Measurements from ENCODE around the gene CYP39A1.

CYP39A1 gene
- long read RNA-seq, donor 1, partial matches to known transcripts: 17 of 18 reads
- long read RNA-seq, donor 1, other reads (novel, unspliced or antisense): 0 of 18 reads
- long read RNA-seq, donor 2, partial matches to known transcripts: 0 of 1 reads
- long read RNA-seq, donor 2, other reads (novel, unspliced or antisense): 0 of 1 reads
- long read RNA-seq, donor 3, partial matches to known transcripts: 0 of 1 reads
- long read RNA-seq, donor 3, other reads (novel, unspliced or antisense): 0 of 1 reads
- long read RNA-seq, donor 4: 0 reads
- long read RNA-seq, donor 5: 0 reads
- long read RNA-seq, donor 6, partial matches to known transcripts: 0 of 3 reads
- long read RNA-seq, donor 6, other reads (novel, unspliced or antisense): 0 of 3 reads
- long read RNA-seq, donor 7: 0 reads
- long read RNA-seq, donor 8, partial matches to known transcripts: 0 of 1 reads
- long read RNA-seq, donor 8, other reads (novel, unspliced or antisense): 0 of 1 reads

- peak; percentile 97 for DNase-seq
Observed at GRCh38 chr6:46652603-46653438, at the start of gene CYP39A1, which contains the start of gene SLC25A27. Gene CYP39A1, minus strand, starts transcription at chr6:46652818. Its CDS starts 236 bp downstream, at chr6:46652582. Gene SLC25A27, plus strand, starts transcription at chr6:46652975. Its CDS starts 218 bp downstream, at chr6:46653193.

- DNase-seq: no peak
Observed at GRCh38 chr6:46699970-46700369, 47.4 kb upstream of the CYP39A1 start.

GRCh38 chr6:46690911-46691451 lies 38.4 kb upstream of the CYP39A1 start:
- DNase-seq: no peak

GRCh38 chr6:46690141-46690755 lies 37.6 kb upstream of the CYP39A1 start:
- DNase-seq: no peak

- no peak for DNase-seq
Observed at GRCh38 chr6:46689657-46690056, 37.0 kb upstream of the CYP39A1 start.

GRCh38 chr6:46688966-46689335 lies 36.3 kb upstream of the CYP39A1 start:
- no peak for DNase-seq

- DNase-seq: no peak
Observed at GRCh38 chr6:46688117-46688965, 35.7 kb upstream of the CYP39A1 start.

GRCh38 chr6:46687619-46688097 lies 35.0 kb upstream of the CYP39A1 start, which contains the start of gene TDRD6:
Gene TDRD6, plus strand, starts transcription at chr6:46687885. Its CDS starts 244 bp downstream, at chr6:46688129.
- DNase-seq: no peak

GRCh38 chr6:46684771-46685170 lies 32.2 kb upstream of the CYP39A1 start:
- DNase-seq: no peak

- DNase-seq: no peak
Observed at GRCh38 chr6:46677314-46677654, 24.7 kb upstream of the CYP39A1 start.

GRCh38 chr6:46676604-46677313 lies 24.1 kb upstream of the CYP39A1 start:
- no peak for DNase-seq

- no peak for DNase-seq
Observed at GRCh38 chr6:46674410-46674809, 21.8 kb upstream of the CYP39A1 start.

GRCh38 chr6:46667377-46667776 lies 14.8 kb upstream of the CYP39A1 start:
- DNase-seq: no peak

- no peak for DNase-seq
Observed at GRCh38 chr6:46661483-46661882, 8.9 kb upstream of the CYP39A1 start.

- no peak for DNase-seq
Observed at GRCh38 chr6:46657642-46658041, 5.0 kb upstream of the CYP39A1 start.

- no peak for DNase-seq
Observed at GRCh38 chr6:46655803-46656202, 3.2 kb upstream of the CYP39A1 start.

- DNase-seq: no peak
Observed at GRCh38 chr6:46653439-46654195, 999 bp upstream of the CYP39A1 start.

- DNase-seq: no peak
Observed at GRCh38 chr6:46652232-46652602, 401 bp downstream of the CYP39A1 start.

GRCh38 chr6:46651816-46652215 lies 802 bp downstream of the CYP39A1 start:
- no peak for DNase-seq

- DNase-seq: no peak
Observed at GRCh38 chr6:46651006-46651405, 1.6 kb downstream of the CYP39A1 start.
